SU-DHL-6 (cell line): ENCODE data around the gene CAD.

Experiments
- CTCF ChIP-seq: fragments of 200-600 bp; sonication (generic); IDR thresholded peaks from one replicate; pipeline ENCODE4 v1.5.1; 2017; ENCODE audit warnings: antibody characterized with exemption, mild to moderate bottlenecking, low read length, moderate library complexity; ENCODE audit not compliant: insufficient read depth, poor library complexity, severe bottlenecking
- EZH2phosphoT487 ChIP-seq: fragments of 200-600 bp; sonication (generic), shearing (Covaris generic); conservative IDR thresholded peaks from 2 replicates; pipeline ENCODE4 v1.6.1; 2018; ENCODE audit warnings: mild to moderate bottlenecking, antibody characterized with exemption, low read length, moderate library complexity, mixed read lengths

GRCh38 chr2:27217173-27218121 lies at the start of gene CAD:
- no peak for TF ChIP-seq CTCF
- TF ChIP-seq EZH2phosphoT487, result no peak
